DMS153 treated with DMSO at 0.1 percent for 48 hours (cell line): ENCODE results near the gene SNRNP200.

Source experiments
- DNase-seq: peaks from one replicate; lab custom pipeline; 2025; ENCODE audit not compliant: unreplicated experiment; lab: John Stamatoyannopoulos, UW

The SNRNP200 gene

GRCh38 chr2:96305091-96305978 is at the start of gene SNRNP200:
SNRNP200 (minus strand) TSS chr2:96305546; CDS start chr2:96305437, 109 bp downstream.
- DNase-seq, result peak; percentile 72

GRCh38 chr2:96354492-96354891 is 49.1 kb upstream of the SNRNP200 start:
- no peak for DNase-seq

- DNase-seq, result no peak
Observed at GRCh38 chr2:96353606-96354101, 48.3 kb upstream of the SNRNP200 start.

GRCh38 chr2:96353032-96353561 is 47.8 kb upstream of the SNRNP200 start:
- DNase-seq, result peak; percentile 49

GRCh38 chr2:96347395-96347794 is 42.0 kb upstream of the SNRNP200 start:
- DNase-seq, result no peak

GRCh38 chr2:96345868-96346462 is 40.6 kb upstream of the SNRNP200 start:
- no peak for DNase-seq

GRCh38 chr2:96345438-96345837 is 40.1 kb upstream of the SNRNP200 start:
- DNase-seq, result no peak

GRCh38 chr2:96344011-96344410 is 38.7 kb upstream of the SNRNP200 start:
- DNase-seq, result no peak

- DNase-seq, result no peak
Observed at GRCh38 chr2:96342085-96342484, 36.7 kb upstream of the SNRNP200 start.

GRCh38 chr2:96341641-96342040 is 36.3 kb upstream of the SNRNP200 start:
- DNase-seq, result no peak

GRCh38 chr2:96340493-96341414 is 35.4 kb upstream of the SNRNP200 start:
- no peak for DNase-seq

- no peak for DNase-seq
Observed at GRCh38 chr2:96336873-96337272, 31.5 kb upstream of the SNRNP200 start.

- DNase-seq, result no peak
Observed at GRCh38 chr2:96336104-96336775, 30.9 kb upstream of the SNRNP200 start.

- no peak for DNase-seq
Observed at GRCh38 chr2:96333708-96334107, 28.4 kb upstream of the SNRNP200 start.

GRCh38 chr2:96330407-96330806 is 25.1 kb upstream of the SNRNP200 start:
- DNase-seq, result no peak

- no peak for DNase-seq
Observed at GRCh38 chr2:96329874-96330273, 24.5 kb upstream of the SNRNP200 start.

- no peak for DNase-seq
Observed at GRCh38 chr2:96329456-96329855, 24.1 kb upstream of the SNRNP200 start.

GRCh38 chr2:96326990-96327820 is 21.9 kb upstream of the SNRNP200 start:
- no peak for DNase-seq

- no peak for DNase-seq
Observed at GRCh38 chr2:96326564-96326963, 21.2 kb upstream of the SNRNP200 start.

- no peak for DNase-seq
Observed at GRCh38 chr2:96325884-96326255, 20.5 kb upstream of the SNRNP200 start.
